Stimulated activated CD4-positive, alpha-beta T cell treated with anti-CD3 and anti-CD28 coated beads, Interleukin-4, amount 100 ng/mL, for 1 hour (primary cell): ENCODE measurements around the gene NTSR2.

ENCODE experiments used
- DNase-seq: peaks from one replicate; pipeline ENCODE4 v3.0.0-alpha.2; 2020

The NTSR2 gene

GRCh38 chr2:11698009-11698922 is 28.3 kb upstream of the NTSR2 start:
- DNase-seq = no peak

- no peak for DNase-seq
Observed at GRCh38 chr2:11697103-11697871, 27.3 kb upstream of the NTSR2 start.

- DNase-seq = no peak
Observed at GRCh38 chr2:11696736-11697102, 26.7 kb upstream of the NTSR2 start.

- no peak for DNase-seq
Observed at GRCh38 chr2:11695576-11695975, 25.6 kb upstream of the NTSR2 start.

DNA sequence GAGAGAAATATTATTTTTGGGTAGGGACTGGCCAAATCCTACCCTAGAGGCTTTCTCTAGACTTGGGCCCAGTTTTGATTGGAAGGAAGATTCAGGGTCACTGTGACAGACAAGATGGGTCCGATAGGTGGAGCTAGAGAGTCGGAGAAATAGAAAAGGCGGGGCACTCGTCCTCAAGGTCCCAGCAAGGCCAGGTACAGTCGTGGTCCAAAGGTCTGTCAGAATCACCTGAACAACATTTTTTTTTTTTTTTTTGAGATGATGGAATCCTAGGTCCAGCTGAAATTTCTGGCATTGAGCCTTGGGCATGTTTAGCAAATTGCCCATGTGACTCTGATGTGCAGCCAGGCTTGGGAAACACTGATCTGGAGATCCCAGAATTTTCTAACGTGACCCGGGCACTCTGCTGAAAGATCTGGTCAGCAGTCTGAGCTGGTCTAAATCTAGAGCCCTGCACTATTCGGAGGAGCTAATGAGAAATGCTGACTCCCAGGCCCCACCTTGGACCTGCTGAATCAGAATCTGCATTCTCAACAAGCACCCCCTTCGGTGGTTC is 23.0 kb upstream of the NTSR2 start:
- DNase-seq = peak; percentile 51

DNA sequence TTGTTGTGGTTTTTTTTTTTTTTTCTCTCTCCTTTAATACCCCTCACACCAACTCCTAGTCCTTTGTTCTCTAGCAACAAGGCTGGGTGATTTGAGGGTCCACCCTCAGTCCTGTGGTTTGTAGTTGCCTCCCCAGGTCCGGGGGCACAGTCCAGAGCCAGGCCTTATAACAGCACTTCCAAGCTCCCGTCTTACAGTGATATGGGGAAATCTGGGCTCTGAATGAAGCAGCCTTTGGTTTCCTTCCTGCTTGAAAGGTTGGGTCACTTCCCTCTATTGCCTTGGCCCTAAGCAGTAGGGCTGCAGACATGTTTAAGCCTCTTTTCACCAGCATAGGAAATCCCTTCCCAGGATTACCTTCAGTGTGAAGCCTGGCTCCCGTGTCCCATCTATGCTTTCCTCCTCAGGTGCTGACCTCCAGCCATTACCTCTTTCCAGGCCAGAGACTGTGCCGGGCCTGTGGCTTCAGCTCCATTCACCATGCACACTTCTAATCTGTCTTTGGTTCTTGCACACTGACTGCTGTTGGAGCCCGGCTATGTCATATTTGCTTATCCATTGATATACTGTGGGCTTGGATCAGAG is 21.2 kb upstream of the NTSR2 start:
- no peak for DNase-seq

- DNase-seq = peak; percentile 80
Observed at GRCh38 chr2:11688222-11689069, 18.5 kb upstream of the NTSR2 start.

- DNase-seq = no peak
Observed at GRCh38 chr2:11687736-11688135, 17.7 kb upstream of the NTSR2 start.

DNA sequence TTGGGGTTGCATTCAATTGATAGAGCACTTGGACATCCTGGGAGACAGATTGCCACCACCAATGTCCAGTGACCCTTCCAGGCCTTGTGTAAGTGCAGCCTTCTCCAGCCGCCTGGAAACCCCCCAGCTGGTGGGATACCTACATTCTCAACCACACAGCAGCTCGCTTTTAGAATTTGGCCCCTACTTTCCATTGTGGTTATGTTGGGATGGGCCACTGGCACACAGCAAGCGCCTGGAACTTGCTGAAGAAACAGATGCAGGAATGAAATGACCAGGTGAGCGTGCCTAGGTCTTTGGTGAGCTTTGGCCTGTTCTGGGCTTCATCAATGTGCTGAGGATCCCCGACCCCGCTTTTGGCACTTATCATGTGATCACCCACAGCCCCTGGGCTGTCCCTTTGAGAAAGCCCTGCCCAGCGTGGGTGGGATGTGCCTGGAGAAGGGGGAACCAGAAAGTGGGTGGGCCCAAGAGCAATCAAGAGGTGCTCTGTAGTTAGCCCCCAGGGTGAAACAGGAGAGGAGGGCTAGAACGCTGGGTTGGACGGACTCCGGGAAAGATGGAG is 16.0 kb upstream of the NTSR2 start:
- no peak for DNase-seq

DNA sequence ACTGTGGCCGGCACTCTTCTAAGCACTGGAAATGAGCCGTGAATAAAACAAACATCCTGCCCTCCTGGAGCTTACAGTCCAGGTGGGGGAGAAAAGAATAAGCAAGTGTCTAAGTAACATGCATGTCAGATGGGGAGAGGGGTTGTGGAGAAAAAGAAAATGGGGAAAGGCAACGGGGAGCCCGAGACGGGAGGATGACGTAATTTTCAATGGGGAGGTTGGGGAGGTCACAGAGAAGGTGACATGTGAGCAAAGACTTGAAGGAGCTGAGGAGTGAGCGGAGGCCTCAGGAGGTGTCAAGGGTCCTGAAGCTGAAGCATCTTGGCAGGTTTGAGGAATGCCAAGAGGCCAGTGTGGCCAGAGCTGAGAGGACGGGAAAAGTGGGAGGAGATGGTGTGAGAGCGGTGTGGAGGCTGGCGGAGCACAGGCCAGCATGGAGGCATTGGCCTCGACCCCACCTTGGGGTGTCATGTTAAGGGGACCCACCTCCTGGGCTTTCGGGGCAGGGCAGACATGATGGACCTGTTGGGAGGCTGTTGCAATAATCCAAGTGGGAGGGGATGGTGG is 15.0 kb upstream of the NTSR2 start:
- DNase-seq = no peak

- DNase-seq = no peak
Observed at GRCh38 chr2:11683966-11684365, 14.0 kb upstream of the NTSR2 start.

GRCh38 chr2:11683476-11683875 is 13.5 kb upstream of the NTSR2 start:
- no peak for DNase-seq

DNA sequence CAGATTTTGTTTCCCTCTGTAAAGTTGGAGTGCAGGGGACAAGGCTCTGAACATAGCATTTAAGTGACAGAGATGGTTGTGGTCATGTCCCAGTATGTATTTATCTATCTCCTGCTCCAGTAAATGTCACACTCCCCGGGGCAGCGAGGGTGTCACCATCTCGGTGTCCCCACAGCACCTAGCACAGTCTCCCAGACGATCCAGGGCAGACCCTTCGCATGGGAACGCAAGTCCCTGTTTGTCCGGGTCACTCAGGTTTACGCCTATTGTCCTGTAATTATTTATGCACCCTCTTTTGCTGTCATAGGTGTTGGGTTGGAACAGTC is 12.6 kb upstream of the NTSR2 start:
- no peak for DNase-seq

DNA sequence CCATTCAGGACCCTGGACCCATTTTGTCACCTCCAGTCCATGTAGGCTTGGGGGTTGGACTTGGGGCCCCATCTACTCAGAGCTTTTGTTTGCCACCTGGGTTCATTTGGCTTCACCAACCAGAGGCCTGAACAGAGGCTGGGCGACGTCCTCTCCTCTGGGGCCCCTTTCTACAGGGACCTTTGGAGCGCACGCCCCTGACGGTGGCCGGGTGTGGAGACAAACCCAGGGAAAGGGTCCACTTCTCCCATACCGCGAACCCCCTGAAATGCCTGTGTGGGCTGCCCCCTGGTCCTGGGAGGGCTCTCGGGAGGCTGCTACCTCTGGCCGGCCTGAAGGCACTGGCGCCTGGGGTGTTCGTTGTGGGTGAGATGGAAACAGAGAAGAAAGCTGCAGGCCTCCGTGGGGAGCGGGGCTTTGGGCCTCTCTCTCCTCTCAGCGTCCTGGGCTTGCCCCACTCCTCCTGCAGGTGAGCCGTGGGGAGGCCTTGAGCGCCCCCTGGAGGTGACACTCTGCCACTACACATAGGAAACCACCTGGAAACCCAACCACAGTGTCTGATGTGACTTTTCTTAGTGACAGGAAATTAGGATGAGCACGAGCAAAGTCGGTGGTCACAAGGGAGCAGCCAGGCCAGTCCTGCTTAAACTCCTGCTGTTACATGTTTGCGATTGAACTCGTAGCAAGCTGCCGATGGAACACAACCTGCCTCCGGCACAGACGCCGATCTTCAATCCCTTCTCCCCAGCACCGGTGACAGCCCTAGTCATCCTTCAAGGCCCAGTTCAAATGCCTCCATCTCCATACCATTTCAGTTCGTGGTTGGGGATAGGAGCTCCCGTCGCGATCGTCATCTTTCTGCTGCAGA is 12.0 kb upstream of the NTSR2 start:
- DNase-seq = peak; percentile 57

- DNase-seq = no peak
Observed at GRCh38 chr2:11680901-11681721, 11.1 kb upstream of the NTSR2 start.

DNA sequence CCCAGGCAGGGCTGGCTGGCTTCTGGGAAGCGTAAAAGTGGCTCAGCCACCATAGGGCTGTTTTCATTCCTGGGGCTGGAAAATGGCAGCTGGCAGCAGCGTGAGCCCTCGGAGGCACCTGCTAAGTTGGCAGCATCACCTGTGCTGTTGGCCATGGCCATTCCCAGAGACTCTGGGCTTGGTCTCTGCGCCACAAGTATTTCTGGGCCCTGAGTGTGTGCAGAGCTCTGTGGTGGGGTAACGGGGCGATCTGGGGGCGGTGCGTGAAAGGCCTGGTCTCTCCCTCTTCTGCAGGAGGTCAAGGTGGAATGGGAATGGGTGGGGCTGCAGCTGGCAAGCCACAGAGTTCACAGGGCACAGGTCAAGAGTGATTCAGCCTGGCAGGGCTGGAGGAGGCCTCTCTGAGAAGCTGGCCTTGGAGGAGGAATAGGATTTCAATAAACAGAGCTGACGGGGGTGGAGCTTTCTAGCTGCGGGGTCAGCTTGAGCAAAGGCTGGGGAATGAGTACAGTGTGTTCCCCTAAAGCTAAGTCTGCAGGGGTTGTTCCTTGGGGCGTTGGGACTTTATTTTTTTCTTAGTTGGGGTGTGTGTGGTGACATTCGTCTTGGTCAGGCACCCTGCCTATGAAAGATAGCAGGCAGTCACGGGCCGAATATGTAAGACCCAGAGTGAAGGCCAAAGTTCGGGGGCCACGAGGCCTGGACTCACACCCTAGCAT is 10.3 kb upstream of the NTSR2 start:
- DNase-seq = no peak

DNA sequence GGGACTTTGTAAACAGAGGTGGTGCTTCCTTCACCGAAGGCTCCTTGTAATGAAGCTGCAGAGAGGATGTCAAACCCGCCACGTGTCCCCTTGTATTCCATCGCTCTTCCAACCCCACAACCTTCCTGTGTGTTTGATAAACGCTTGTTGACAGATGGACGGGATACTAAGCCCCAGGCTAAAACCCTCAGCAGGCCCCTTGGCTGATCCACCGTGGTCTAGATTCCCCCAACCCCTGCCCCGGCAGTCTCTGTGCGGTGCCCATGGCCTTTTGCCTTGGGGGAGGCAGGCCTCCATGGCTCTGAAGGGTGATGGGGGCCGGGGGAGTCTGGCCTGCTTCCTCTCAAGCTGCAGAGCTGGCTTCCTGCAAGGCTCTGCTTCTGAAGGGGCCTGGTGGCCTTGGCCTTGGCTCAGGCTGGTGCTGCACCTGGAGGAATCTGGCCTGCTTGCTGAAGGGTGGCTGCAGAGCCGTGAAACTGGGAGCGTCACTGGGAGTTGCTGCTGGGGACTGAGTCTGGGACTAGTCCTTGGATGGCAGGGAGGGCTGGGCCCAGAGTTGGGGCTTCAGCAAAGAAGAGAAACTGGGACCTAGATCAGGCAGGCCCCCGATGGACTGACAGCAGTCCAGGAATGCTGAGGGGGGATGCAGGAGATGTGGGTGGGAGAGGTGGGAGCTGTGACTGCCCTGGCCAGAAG is 9.6 kb upstream of the NTSR2 start:
- DNase-seq = no peak

DNA sequence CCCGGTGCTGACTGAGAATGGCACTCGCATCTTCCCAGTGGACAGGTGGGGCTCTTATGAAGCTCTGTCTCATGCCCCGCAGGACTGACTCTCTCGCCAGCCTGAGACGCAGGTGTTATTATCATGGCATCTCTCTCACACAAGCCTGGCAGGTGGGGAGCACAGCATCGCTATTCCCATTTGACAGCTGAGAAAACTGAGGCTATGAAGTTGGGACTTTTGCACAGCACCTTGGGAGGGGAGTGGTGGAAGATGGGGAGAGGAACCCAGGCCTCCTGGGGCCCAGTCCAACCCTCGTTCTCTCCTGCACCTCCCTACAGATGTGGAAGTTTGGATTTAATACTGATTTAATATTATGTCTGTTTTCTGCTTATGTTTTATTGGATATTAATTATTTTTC is 9.0 kb upstream of the NTSR2 start:
- no peak for DNase-seq
